Activated B cell treated with CpG ODN at 0.5 μM for 24 hours (primary cell): ENCODE results near the gene PHLDB1. TPM values are rescaled to one million over a fixed set of nuclear protein-coding genes. Genes with fewer than 3 reads are reported as not detected.

Experiments used
- ATAC-seq: fragments of 200-7000 bp; cut with Tn5 transposase; one replicate; pipeline ENCODE4 v1.10.0; 2021; ENCODE audit warnings: low read depth, mild to moderate bottlenecking, moderate library complexity
- CTCF ChIA-PET: fragments of 350-600 bp; sonication (Branson Sonifier 250); formaldehyde crosslinking; loops from one replicate; lab custom pipeline; 2021; ENCODE audit warnings: antibody characterized with exemption; lab: Charles Lee
- POLR2A ChIA-PET: fragments of 350-600 bp; sonication (Branson Sonifier 250); formaldehyde crosslinking; loops from one replicate; lab custom pipeline; 2021; ENCODE audit warnings: antibody characterized with exemption; lab: Charles Lee
- DNase-seq: peaks from one replicate; pipeline ENCODE4 v3.0.0; 2022
- H3K27ac Mint-ChIP-seq: one replicate; pipeline ENCODE4 v1.8.0; 2020; ENCODE audit warnings: mixed read lengths
- H3K27me3 Mint-ChIP-seq: one replicate; pipeline ENCODE4 v1.8.0; 2021; ENCODE audit warnings: mixed read lengths
- H3K36me3 Mint-ChIP-seq: one replicate; pipeline ENCODE4 v1.8.0; 2021; ENCODE audit warnings: low read depth, mixed read lengths
- H3K4me1 Mint-ChIP-seq: one replicate; pipeline ENCODE4 v1.8.0; 2021; ENCODE audit warnings: mixed read lengths
- H3K4me3 Mint-ChIP-seq: one replicate; pipeline ENCODE4 v1.8.0; 2020; ENCODE audit warnings: mild to moderate bottlenecking, mixed read lengths
- H3K9me3 Mint-ChIP-seq: one replicate; pipeline ENCODE4 v1.8.0; 2020; ENCODE audit warnings: mixed read lengths
- intact Hi-C: fragments of 100-400 bp; cut with micrococcal nuclease; formaldehyde crosslinking; loops from one replicate; pipeline ENCODE4 v1.15.1; 2024
- total RNA-seq: library from RNA; stranded (reverse); gene quantifications from 2 replicates; pipeline ENCODE4 v1.2.3, GENCODE V29; 2022
- TF ChIP-seq, protein P1 (sequence below): fragments of 200-600 bp; IDR thresholded peaks from one replicate; pipeline ENCODE4 v1.8.0; 2022; ENCODE audit warnings: antibody characterized with exemption, mild to moderate bottlenecking

PHLDB1 gene
- total RNA-seq, 1 donor from 2014 or later, result 2.6 TPM

DNA sequence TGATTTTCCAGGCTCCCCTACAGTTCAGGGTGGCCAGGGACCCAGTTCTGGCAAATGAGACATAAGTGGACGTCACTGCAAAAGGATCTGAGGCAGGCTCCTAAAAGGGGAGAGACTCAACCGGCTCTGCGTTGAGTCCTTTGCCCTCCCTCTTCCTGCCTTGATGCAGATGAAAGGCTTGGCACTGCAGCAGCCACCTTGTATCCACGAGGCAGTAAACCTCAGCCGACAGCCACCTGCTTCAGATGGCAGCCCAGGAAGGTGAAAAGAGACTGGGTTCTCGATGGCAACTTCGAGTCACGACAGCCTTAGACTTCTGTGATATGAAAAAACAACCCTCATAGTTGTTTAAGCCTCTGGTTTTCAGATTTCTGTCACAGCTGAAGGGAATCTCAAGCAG, 86.8 kb downstream of the PHLDB1 start:
- intact Hi-C loops, result loop anchor here (5.0 kb wide), 2 partner anchors 33 to 78 kb away; no protein-coding TSS in a partner anchor

DNA sequence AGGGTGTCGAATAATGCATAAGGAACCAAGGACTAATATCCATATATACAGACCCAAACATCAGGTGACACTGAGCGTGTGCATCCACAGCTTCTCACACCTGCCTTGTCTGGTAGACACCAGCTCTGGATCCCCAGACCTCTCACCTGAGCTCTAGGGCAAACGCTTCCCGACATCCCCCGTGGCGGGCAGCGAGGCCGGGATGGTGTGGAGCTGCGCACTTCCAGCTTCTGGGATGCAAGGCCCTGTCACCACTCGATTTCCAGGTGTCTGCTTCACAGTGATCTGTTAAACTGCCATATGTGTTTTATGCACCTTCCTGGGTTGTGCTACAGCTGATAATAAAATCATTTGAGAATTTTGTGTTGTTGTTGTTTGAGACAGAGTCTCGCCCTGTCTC, 87.4 kb downstream of the PHLDB1 start:
- peaks cover 17% of the 10 kb centered on the region for H3K4me1 Mint-ChIP-seq

More for the DNA sequence above, 86.8 kb downstream of the PHLDB1 start:
- H3K27ac Mint-ChIP-seq, result no peak overlapping the region
- no peaks in the 10 kb centered on the region for H3K27me3 Mint-ChIP-seq
- DNase-seq (no peak), ATAC-seq (no peak)
- TF ChIP-seq, protein P1, sequence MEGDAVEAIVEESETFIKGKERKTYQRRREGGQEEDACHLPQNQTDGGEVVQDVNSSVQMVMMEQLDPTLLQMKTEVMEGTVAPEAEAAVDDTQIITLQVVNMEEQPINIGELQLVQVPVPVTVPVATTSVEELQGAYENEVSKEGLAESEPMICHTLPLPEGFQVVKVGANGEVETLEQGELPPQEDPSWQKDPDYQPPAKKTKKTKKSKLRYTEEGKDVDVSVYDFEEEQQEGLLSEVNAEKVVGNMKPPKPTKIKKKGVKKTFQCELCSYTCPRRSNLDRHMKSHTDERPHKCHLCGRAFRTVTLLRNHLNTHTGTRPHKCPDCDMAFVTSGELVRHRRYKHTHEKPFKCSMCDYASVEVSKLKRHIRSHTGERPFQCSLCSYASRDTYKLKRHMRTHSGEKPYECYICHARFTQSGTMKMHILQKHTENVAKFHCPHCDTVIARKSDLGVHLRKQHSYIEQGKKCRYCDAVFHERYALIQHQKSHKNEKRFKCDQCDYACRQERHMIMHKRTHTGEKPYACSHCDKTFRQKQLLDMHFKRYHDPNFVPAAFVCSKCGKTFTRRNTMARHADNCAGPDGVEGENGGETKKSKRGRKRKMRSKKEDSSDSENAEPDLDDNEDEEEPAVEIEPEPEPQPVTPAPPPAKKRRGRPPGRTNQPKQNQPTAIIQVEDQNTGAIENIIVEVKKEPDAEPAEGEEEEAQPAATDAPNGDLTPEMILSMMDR, result no peak
- no peak overlapping the region for H3K4me3 Mint-ChIP-seq
- H3K4me1 Mint-ChIP-seq, result peaks cover 17% of the 10 kb centered on the region
- ChIA-PET CTCF (interaction anchor here (1.7 kb wide), 1 partner anchor 236 kb away, joined by 4 read pairs; no protein-coding TSS in a partner anchor), POLR2A (interaction anchor here (0.7 to 2.1 kb wide), 2 partner anchors 96 to 195 kb away, joined by 3 to 7 read pairs; partner anchors contain the start of gene DDX6)
- no peaks in the 10 kb centered on the region for H3K36me3 Mint-ChIP-seq
- H3K9me3 Mint-ChIP-seq, result no peaks in the 10 kb centered on the region

DNA sequence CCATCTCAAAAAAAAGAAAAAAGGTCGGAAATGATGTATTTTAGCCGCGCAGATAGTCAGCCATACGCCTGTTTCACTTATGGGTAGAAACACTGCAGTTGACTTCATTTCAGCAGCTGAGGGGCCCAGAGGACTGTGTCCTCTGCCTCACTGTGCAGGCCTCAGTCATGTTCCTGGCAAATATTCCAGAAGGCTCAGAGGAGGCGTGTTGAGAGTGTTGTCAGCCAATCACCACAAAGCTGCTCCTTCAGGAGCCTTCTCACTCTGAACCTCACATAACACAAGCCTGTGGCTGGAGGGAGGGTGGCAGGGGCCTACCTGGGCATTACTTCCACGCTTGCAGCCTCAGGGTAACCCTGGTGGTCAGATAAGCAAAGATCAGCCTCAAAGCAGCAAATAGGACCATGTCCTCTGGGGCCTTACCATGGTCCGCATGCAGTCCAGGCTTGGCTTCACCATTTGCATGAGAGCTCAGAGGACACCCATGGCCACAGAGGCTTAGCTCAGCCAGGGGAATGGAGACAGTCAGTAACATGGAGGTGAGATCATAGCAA, 89.3 kb downstream of the PHLDB1 start:
- Mint-ChIP-seq H3K27me3 (no peaks in the 10 kb centered on the region), H3K27ac (no peak overlapping the region), H3K4me3 (no peak overlapping the region), H3K9me3 (no peaks in the 10 kb centered on the region), H3K4me1 (peaks cover 17% of the 10 kb centered on the region), H3K36me3 (no peaks in the 10 kb centered on the region)
- CTCF ChIA-PET, result no interaction called here
- ATAC-seq, result no peak
- POLR2A ChIA-PET, result interaction anchor here (0.6 kb wide), 1 partner anchor 226 kb away, joined by 3 read pairs; no protein-coding TSS in a partner anchor
- DNase-seq, result no peak
- intact Hi-C loops, result no loop called here
- TF ChIP-seq, protein P1, result no peak

More for the DNA sequence above, 87.4 kb downstream of the PHLDB1 start:
- no peak overlapping the region for H3K27ac Mint-ChIP-seq
- no peaks in the 10 kb centered on the region for H3K36me3 Mint-ChIP-seq
- no peaks in the 10 kb centered on the region for H3K9me3 Mint-ChIP-seq
- TF ChIP-seq, protein P1, result no peak
- POLR2A ChIA-PET, result interaction anchor here (0.6 to 1.7 kb wide), 4 partner anchors 96 to 157 kb away, joined by 3 to 5 read pairs (median 4); partner anchors contain the start of gene DDX6
- H3K27me3 Mint-ChIP-seq, result no peaks in the 10 kb centered on the region
- H3K4me3 Mint-ChIP-seq, result no peak overlapping the region
- intact Hi-C loops, result loop anchor here (5.0 kb wide), 2 partner anchors 33 to 78 kb away; no protein-coding TSS in a partner anchor
- CTCF ChIA-PET, result interaction anchor here (1.2 to 1.7 kb wide), 2 partner anchors 69 to 235 kb away, joined by 4 read pairs; no protein-coding TSS in a partner anchor
- ATAC-seq (no peak), DNase-seq (no peak)

DNA sequence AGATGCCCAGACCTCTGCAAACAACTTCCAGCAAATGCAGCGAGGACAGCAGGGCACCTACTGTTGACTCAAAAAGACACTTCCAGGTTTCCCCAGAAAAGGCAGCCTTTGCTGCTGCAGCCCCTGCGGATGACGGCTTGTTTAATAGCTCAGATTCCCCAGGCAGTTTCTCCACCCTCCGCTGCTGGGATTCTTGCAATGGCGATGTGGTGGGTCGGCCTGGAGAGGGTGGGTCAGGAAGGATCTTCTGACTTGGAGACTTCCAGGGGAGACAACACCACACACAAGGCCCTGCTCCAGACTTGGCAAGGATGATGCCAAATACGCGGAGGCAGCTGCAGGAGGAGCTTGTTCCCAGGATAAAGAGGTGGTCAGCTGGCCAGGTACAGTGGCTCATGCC, 89.9 kb downstream of the PHLDB1 start:
- no peaks in the 10 kb centered on the region for H3K36me3 Mint-ChIP-seq
- DNase-seq, result no peak

More for the DNA sequence above, 89.9 kb downstream of the PHLDB1 start:
- Mint-ChIP-seq H3K27me3 (no peaks in the 10 kb centered on the region), H3K9me3 (no peaks in the 10 kb centered on the region), H3K4me3 (no peak overlapping the region), H3K4me1 (peaks cover 17% of the 10 kb centered on the region), H3K27ac (no peak overlapping the region)
- CTCF ChIA-PET, result no interaction called here
- ATAC-seq, result no peak
- intact Hi-C loops, result no loop called here
- TF ChIP-seq, protein P1, result no peak
- POLR2A ChIA-PET, result no interaction called here
